Middle frontal gyrus (tissue), 1 donor: ENCODE measurements around the gene ATP5F1D.
"Not testable (repeated sequence)": the region's sequence is repeated elsewhere in the genome, so short reads cannot be mapped to it uniquely, and the experiment has no call there.

Experiments
- DNase-seq: peaks from one replicate; pipeline ENCODE4 v3.0.0-alpha.2; 2015; ENCODE audit warnings: low spot score; ENCODE audit errors: extremely low spot score

The ATP5F1D gene

DNA sequence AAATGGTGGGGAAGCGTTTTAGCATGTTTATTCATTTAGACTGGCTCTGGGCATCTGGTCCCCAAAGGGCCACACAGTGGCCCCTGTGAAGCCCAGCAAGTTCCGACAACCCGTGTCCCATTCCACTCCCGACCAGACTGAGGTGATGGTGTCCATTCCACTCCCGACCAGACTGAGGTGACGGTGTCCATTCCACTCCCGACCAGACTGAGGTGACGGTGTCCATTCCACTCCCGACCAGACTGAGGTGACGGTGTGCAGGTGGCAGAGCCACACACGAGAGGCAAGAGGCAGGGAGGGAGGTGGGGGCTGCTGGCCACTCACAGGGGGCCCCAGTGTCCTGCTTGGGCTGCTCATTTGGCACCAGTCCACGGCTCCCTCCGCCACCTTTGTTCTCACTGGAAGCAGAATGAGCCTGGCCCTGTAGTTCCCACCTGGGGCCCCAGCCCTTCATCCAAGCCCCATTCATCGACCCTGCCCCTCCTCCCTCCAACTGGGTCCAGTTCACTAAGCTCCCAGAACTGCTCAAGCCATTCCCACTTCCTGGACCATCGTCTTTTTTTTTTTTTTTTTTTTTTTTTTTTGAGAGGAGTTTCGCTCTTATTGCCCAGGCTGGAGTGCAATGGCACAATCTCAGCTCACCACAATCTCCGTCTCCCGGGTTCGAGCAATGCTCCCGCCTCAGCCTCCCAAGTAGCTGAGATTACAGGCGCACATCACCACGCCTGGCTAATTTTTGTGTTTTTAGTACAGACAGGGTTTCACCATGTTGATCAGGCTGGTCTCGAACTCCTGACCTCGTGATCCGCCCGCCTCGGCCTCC, 4.9 kb downstream of the ATP5F1D start:
- not testable (repeated sequence) for DNase-seq

DNA sequence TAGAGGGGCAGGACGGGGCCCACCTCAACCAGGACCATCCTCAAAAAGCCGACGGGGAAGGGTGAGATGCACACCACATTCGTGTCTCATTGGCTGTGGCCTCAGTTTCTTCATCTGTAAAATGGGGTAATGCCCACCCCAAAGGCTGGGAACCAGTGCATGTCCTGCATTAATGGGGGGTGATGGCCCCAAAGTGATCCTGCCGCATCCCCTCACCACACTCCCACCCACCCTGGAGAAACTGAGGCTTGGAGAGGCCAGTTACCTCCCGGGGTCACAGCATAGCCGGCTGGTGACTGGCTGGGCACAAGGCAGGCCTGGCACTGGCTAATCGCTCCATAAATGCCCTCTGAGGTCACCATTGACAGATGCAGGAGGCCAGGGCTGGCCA, 6.2 kb downstream of the ATP5F1D start:
- DNase-seq, result no peak

- no peak for DNase-seq
These were observed 6.7 kb downstream of the ATP5F1D start, which contains the start of gene MIDN for GRCh38 chr19:1248139-1248785. Gene MIDN, plus strand, starts transcription at chr19:1248583. Its CDS starts 1,714 bp downstream, at chr19:1250297.

DNA sequence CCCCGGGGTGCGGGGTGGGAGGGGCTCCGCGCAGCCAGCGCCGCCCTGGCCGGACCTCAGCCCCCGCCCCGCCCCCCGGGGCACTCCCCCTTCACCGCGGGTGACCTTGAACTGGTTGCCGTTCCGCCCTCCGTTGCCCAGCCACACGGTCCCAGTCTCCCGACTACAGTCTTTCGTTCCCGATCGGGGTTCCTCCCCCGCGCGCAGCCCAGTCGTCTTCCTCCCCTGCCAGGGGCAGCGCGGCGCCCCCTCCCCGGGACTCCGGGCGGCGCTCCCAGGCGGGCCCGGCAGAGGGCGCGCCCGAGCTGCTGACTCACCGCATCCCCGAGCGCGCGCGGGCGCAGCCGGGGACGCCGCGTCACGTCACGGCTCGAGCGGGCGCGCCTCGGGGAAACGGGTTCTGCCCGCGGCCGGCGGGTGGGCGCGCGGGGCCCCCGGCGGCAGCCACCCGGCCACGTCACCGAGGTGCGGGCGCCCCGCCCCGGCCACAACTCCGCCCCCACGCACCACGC, 7.3 kb downstream of the ATP5F1D start:
- DNase-seq, result no peak

GRCh38 chr19:1249298-1249989, 7.9 kb downstream of the ATP5F1D start:
- peak; percentile 87 for DNase-seq

DNA sequence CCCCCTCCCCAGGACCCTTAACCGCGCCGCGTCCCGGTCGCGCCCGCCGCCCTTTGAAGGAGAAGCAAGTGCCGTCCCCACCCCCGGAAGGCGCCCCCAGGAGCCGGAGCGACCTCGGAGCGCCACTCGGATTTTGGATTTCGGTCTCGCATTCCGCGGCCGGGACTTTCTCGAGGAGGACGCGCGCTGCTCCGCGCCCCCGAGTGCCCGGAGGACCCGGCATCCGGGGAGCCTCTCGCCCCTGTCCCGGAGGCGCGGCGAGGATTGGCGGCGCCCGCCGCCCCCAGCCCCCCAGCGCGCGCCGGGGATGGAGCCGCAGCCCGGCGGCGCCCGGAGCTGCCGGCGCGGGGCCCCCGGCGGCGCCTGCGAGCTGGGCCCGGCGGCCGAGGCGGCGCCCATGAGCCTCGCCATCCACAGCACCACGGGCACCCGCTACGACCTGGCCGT, 8.5 kb downstream of the ATP5F1D start:
- no peak for DNase-seq

DNA sequence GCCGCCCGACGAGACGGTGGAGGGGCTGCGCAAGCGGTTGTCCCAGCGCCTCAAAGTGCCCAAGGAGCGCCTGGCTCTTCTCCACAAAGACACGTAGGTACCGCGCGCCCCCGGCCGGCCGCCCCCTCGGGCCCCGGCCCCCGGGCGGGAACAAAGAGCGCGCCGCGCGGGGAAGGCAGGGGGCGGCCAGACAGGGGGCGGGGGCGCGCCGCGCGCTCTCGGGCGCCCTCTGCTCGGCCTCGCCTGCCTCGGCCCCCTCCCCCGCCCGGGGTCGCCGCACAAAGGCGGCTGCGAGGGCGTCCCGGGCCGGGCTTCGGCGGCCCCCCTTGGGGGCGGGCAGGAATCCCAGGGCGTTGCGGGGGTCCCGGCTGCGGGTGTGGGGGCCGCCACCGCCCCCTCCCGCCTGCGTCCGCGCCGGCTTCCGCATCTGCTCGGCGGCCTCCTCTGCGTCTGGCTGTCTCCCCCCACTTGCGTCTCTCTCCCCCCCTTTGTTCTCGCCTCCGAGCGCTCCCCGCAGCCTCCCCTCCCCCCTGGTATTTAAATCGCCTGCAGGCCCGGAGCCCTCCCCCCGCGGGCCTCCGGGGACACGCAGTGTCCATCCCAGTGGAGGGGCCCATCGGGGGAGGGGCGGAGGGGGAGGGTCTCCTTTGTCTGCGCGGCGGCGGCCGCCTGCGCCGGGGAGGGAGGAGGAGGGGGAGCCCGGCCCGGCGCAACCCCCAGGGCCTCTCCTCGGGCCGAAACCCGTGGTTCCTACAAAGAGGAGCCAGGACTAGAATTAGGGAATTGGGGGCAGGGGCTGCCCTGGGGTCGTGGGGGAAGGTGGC, 9.1 kb downstream of the ATP5F1D start:
- no peak for DNase-seq

DNA sequence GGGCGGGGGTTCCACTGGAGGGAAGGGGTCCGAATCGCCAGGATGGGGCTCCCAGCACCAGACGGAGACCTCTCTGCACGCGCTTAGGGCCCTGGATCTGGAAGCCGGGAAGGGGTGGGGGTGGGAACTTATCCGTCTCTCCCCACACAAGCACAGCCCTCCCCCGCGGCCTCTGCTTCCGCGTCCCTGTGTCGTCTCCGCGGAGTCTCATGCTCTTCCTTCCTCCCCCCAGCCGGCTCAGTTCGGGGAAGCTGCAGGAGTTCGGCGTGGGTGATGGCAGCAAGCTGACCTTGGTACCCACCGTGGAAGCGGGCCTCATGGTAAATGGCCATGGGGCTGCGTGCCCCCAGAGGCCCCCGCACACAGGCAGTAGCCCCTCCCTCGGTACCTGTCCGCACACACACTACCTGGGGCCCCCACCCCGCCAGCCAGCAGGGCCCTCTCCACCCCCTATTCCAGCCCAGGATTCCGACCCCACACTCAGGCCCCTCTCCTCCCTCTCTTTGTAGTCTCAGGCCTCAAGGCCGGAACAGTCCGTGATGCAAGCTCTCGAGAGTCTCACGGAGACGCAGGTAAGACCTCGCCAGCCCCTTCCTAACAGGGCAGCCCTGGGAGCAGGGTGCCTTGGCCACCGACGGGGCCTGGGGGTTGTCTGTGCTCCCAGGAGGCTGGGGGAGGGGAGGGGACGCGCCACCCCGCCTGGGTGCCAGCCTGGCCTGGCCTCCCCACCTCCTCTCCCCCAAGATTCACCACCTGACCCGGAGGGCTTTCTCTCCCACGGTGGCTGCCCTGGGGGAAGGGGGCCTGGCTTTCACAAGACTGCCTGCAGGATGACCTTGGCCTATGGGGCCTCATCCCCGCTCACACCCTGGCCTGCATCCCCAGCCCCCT, 10.0 kb downstream of the ATP5F1D start:
- no peak for DNase-seq

DNA sequence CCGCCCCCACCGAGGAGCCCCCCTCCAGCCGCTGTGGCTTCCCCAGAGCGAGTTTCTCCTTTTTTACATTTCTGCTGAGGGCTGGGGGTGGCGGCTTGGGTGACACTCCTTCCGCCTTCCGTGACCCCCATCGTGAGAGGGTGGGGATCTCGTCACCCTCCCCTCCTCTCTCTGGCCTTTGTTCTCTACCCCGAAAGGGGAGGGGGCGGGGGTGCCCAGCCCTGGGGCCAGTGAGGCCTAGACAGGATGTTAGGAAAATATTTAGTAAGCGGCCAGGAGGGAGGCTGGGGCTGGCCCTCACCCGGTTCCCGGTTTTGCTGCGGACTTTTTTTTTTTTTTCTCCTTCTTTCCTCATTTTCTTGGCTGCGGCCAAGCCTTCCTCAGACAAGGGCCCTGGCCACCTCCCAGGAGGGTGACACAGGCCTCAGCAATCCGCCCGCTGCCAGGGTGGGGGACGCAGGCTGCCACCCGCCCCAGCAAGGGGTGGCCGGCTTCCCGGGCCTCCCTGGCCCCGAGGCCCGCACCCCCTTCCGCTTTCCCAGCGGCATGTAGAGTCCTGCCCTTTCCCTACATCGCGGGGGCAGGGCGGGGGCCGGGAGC, 10.8 kb downstream of the ATP5F1D start:
- DNase-seq, result no peak

DNA sequence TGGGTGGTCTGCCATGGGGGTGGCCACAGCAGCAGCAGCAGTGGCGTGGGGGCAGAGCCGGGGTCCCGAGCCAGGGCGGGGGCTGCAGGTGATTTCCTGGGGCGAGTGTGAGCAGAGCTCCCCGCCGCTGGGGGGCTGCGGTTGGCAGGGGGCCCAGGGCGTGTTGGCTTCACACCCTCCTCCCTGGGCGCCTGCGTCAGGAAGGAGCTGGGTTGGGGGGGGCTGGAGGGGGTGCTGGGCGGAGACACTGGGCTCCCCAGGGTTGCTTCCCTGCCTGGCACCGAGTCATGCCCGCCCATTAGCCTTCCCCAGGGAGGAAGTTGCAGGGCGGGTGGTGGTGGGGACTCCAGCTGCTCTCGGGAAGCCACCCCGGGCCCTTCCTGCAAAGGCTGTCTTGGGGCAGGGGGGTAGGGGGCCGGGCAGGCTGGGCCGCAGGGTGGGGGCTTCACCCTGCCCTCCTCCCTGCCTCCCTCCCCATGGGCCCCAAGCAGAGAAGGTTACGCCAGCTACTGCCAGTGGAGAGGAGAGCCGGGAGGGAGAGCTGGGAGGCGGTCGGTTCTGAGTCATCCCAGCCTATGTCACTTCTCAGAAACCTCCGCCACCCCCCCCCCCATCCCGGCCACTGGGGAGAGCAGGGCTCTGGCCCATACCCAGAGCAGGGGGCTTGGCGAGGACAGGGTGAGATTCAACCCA, 11.4 kb downstream of the ATP5F1D start:
- peak; percentile 84 for DNase-seq

GRCh38 chr19:1253514-1254080, 12.0 kb downstream of the ATP5F1D start:
- DNase-seq, result no peak

DNA sequence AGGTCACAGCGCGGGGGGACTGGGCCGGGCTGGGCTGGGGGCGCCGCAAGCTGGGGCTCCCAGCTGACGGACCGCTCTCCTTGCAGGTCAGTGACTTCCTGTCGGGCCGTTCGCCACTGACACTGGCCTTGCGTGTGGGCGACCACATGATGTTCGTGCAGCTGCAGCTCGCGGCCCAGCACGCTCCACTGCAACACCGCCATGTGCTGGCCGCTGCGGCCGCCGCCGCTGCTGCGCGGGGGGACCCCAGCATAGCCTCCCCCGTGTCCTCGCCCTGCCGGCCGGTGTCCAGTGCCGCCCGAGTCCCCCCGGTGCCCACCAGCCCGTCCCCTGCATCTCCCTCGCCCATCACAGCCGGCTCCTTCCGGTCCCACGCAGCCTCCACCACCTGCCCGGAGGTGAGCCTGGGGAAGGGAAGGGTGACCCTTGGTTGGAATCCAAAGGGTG, 12.6 kb downstream of the ATP5F1D start:
- DNase-seq, result no peak

DNA sequence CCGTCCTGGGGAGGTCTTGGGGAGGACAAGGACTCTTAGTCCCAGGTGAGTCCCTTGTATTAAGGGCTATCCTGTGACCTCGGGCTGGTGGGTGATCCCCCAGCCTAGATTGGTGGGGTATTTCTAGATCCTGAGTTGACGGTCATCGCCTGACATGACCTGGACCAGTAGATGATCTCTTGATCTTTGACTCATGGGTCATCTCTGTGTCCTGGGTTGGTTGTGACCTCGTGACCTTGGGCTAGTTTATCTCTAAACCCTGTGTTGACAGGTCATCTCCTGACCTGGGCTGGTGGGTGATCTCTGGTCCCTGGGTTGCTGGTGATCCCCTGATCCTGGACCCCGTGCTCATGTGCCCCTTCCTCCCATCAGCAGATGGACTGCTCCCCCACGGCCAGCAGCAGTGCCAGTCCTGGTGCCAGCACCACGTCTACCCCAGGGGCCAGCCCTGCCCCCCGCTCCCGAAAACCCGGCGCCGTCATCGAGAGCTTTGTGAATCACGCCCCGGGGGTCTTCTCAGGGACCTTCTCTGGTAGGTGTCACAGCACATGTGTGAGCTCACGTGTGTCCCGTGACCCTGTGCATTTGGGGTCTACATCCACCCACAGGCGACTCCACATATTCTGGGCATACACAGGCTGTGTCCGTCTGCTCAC, 13.1 kb downstream of the ATP5F1D start:
- DNase-seq, result no peak

GRCh38 chr19:1255186-1256161, 13.9 kb downstream of the ATP5F1D start:
- DNase-seq, result peak; percentile 64

DNA sequence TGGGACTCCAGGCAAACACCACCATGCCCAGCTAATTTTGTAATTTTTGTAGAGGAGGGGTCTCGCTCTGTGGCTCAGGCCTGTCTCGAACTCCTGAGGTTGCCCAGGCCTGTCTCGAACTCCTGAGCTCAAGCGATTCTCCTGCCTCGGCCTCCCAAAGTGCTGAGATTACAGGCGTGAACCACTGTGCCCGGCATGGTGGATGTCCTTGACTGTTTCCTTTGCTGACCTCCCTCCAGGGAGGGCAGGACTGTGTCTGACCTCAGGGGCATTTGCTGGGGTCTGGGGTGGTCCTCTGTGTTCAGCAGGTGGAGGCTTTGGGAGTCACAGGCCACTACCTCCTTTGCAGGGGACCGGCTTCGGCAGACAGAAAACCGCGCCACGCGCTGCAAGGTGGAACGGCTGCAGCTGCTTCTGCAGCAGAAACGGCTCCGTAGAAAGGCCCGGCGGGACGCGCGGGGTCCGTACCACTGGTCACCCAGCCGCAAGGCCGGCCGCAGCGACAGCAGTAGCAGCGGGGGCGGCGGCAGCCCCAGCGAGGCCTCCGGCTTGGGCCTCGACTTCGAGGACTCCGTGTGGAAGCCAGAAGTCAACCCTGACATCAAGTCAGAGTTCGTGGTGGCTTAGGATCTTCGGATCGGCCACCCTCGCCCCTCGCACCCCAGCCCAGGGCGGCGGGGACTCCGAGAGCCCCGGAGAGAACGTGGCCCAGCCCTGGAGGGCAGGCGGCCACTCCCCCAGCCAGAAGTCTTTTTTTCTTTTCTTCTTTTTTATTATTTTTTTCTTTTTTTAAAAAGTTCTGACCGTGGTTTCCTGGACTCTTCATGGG, 15.3 kb downstream of the ATP5F1D start:
- no peak for DNase-seq
